GM12891 (cell line): ENCODE measurements around the gene ATXN3L.

Source experiments
- POLR2A ChIP-seq: IDR thresholded peaks from 2 replicates; pipeline ENCODE4 v1.6.1; 2011; ENCODE audit warnings: low read depth, low read length, control low read depth
- POLR2AphosphoS5 ChIP-seq: IDR thresholded peaks from 2 replicates; pipeline ENCODE4 v1.6.1; 2011; ENCODE audit warnings: low read depth, low read length, control low read depth
- SPI1 ChIP-seq: IDR thresholded peaks from 2 replicates; pipeline ENCODE4 v1.6.1; 2011; ENCODE audit warnings: low read depth, low read length, control low read depth
- TAF1 ChIP-seq: IDR thresholded peaks from 2 replicates; pipeline ENCODE4 v1.6.1; 2011; ENCODE audit warnings: low read depth, low read length, control low read depth

GRCh38 chrX:13283950-13284546 is 35.8 kb downstream of the ATXN3L start:
- TF ChIP-seq POLR2A (no peak), POLR2AphosphoS5 (no peak), SPI1 (no peak), TAF1 (no peak)
